Measurements from ENCODE around the gene RASSF10.

RASSF10 gene

GRCh38 chr11:13036235-13036634 is 27.1 kb downstream of the RASSF10 start:
- no peak for DNase-seq (ENCODE audit: low read depth)
- TF ChIP-seq CTCF (IDR thresholded peaks at IDR 0.05; ENCODE audit: low read depth, low read length) = no peak
- TF ChIP-seq MYC (IDR thresholded peaks at IDR 0.05; ENCODE audit: low read depth, low read length) = no peak
- no peak for TF ChIP-seq MAX (IDR thresholded peaks at IDR 0.05; ENCODE audit: low read depth, low read length)
- TF ChIP-seq POLR2A (IDR thresholded peaks at IDR 0.05; ENCODE audit: extremely low read depth, insufficient read length) = no peak
- no peak overlapping the region for H3K4me3 ChIP-seq (ENCODE audit: low read depth, low read length)

- TF ChIP-seq POLR2A (IDR thresholded peaks at IDR 0.05; ENCODE audit: extremely low read depth, insufficient read length) (no peak), MAX (IDR thresholded peaks at IDR 0.05; ENCODE audit: low read depth, low read length) (no peak), CTCF (IDR thresholded peaks at IDR 0.05; ENCODE audit: low read depth, low read length) (no peak), MYC (IDR thresholded peaks at IDR 0.05; ENCODE audit: low read depth, low read length) (no peak)
- DNase-seq (ENCODE audit: low read depth) = no peak
- H3K4me3 ChIP-seq (ENCODE audit: low read depth, low read length) = no peak overlapping the region
Measured at GRCh38 chr11:13038366-13038765, 29.2 kb downstream of the RASSF10 start.

- no peak overlapping the region for H3K4me3 ChIP-seq (ENCODE audit: low read depth, low read length)
- DNase-seq (ENCODE audit: low read depth) = no peak
- TF ChIP-seq MAX (IDR thresholded peaks at IDR 0.05; ENCODE audit: low read depth, low read length) (no peak), CTCF (IDR thresholded peaks at IDR 0.05; ENCODE audit: low read depth, low read length) (no peak), MYC (IDR thresholded peaks at IDR 0.05; ENCODE audit: low read depth, low read length) (no peak), POLR2A (IDR thresholded peaks at IDR 0.05; ENCODE audit: extremely low read depth, insufficient read length) (no peak)
Measured at GRCh38 chr11:13039126-13039525, 30.0 kb downstream of the RASSF10 start.

- TF ChIP-seq MYC (IDR thresholded peaks at IDR 0.05; ENCODE audit: low read depth, low read length) (no peak), CTCF (IDR thresholded peaks at IDR 0.05; ENCODE audit: low read depth, low read length) (no peak), MAX (IDR thresholded peaks at IDR 0.05; ENCODE audit: low read depth, low read length) (no peak), POLR2A (IDR thresholded peaks at IDR 0.05; ENCODE audit: extremely low read depth, insufficient read length) (no peak)
Measured at GRCh38 chr11:13040969-13041561, 31.9 kb downstream of the RASSF10 start.

GRCh38 chr11:13042873-13043342 is 33.8 kb downstream of the RASSF10 start:
- no peak overlapping the region for H3K4me3 ChIP-seq (ENCODE audit: low read depth, low read length)
- no peak for TF ChIP-seq MAX (IDR thresholded peaks at IDR 0.05; ENCODE audit: low read depth, low read length)
- TF ChIP-seq MYC (IDR thresholded peaks at IDR 0.05; ENCODE audit: low read depth, low read length) = no peak
- no peak for TF ChIP-seq CTCF (IDR thresholded peaks at IDR 0.05; ENCODE audit: low read depth, low read length)
- no peak for TF ChIP-seq POLR2A (IDR thresholded peaks at IDR 0.05; ENCODE audit: extremely low read depth, insufficient read length)
- DNase-seq (ENCODE audit: low read depth) = no peak

More at GRCh38 chr11:13040969-13041561, 31.9 kb downstream of the RASSF10 start:
- no peak for DNase-seq (ENCODE audit: low read depth)
- H3K4me3 ChIP-seq (ENCODE audit: low read depth, low read length) = no peak overlapping the region
